ENCODE data around the gene RITA1.
"Not testable (repeated sequence)": the region's sequence is repeated elsewhere in the genome, so short reads cannot be mapped to it uniquely, and the experiment has no call there.

RITA1 gene, protein sequence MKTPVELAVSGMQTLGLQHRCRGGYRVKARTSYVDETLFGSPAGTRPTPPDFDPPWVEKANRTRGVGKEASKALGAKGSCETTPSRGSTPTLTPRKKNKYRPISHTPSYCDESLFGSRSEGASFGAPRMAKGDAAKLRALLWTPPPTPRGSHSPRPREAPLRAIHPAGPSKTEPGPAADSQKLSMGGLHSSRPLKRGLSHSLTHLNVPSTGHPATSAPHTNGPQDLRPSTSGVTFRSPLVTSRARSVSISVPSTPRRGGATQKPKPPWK

DNA sequence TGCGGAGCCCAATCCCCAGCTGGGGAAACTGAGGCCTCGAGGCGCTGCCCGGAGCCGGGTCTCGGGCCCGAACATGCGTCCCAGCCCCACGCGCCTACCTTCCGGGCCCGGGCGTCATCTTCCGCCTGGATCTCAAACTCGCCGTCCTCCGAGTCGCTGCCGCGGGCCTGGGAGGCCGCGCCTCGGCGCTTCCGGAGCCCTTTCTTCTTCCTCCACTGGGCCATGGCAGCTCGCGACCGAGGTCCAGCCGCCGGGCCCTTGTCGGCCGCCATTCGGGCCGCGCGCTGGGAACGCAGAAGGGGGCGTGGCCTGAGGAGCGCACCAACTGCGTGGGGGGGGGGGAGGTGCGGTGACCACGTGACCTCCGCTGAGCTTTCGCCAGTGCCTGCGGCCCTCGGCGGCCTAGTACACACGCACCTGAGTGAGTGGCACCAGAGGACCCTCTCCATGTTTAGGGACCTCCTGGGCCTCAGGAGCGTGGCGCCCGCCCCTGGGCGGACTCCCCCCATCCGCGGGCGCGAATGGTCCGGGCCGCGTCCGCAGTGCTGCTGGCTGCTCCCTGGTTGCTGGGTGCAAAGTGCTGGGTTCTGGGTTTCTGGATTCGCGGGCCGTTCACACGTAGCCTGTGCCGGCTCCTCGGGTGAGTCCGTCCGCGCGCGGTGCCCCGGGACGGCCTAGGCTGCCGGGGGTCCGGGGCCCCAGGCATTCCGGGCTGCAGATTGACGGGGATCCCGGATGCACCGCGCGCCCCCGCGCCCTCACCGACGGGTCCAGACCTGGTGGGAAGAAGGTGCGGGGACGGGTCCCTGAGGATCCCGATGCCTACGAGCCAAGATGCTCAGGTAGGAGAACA, at the start of gene RITA1, which contains the start of gene DDX54:
TSS of gene RITA1 (plus strand) at position 542 of the 853 bp plus-strand sequence. CDS start 1,026 bp downstream, outside the sequence.
TSS of gene DDX54 (minus strand) at position 299 of the 853 bp plus-strand sequence. CDS start at position 272, 27 bp downstream.
- DNase-seq: peak; percentile 61 to 94 (median 84)

DNA sequence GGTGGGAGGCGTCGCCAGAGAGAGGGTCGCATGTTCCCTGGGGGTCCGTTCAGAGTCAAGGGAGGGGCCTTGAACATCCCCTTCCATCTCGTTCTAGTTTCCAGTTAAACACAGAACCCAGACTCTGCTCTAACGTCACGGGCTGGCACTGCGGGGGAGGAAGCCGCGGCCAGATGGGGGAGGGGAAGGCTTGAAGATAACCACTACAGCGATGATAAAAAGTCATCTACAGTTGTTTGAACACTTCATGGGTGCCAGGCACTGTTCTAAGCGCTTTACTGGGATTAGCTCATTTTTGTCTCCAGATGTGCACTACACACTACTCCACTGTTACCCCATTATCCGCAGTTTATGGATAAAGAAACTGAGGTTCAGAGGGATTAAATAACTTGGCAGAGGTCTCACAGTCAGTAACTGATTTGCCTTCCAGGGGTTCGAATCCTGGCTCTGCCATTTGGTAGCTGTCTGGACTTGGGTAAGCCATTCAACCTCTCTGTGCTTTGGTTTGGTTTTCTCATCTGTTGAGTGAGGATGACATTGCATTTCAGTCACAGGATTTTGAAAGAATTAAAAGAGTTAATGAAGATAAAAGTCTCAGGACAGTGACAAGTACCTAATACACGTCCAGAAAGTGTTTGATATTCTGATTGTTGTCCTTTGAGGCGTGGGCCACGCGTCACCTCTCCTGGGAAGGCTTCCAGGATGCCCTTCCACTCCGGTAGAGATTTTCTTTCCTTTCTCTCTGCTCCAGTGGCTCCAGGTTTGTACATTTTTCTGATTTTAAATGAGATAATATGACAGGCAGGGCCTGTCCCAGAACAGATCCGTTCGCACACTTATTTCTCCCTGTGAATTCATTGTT, 49.2 kb upstream of the RITA1 start:
- DNase-seq: peak in 7 of 14 donors; percentile 11 to 70 (median 41)

DNA sequence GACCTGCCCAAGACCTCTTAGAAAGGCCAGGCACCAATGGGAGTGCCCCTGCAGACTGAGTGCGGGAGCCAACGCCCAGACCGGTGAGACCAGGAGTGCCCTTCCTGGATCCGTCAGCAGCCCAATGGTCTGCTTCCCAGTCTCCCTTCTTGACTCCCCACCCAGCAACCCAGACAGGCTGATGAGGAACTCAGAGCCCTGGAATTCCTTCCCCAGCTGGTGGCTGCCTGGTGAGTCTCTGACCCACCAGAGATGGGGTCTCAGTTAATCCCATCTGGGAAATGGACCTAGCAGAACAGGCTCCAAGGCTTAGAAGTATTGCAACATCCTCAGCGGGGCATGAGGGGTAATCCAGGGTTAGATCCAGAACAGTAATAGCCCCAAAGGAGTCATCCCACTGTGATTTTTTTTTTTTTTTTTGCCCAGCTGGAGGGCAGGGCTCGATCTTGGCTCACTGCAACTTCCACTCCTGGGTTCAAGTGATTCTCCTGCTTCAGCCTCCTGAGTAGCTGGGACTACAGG, 48.5 kb upstream of the RITA1 start:
- no peak for DNase-seq

DNA sequence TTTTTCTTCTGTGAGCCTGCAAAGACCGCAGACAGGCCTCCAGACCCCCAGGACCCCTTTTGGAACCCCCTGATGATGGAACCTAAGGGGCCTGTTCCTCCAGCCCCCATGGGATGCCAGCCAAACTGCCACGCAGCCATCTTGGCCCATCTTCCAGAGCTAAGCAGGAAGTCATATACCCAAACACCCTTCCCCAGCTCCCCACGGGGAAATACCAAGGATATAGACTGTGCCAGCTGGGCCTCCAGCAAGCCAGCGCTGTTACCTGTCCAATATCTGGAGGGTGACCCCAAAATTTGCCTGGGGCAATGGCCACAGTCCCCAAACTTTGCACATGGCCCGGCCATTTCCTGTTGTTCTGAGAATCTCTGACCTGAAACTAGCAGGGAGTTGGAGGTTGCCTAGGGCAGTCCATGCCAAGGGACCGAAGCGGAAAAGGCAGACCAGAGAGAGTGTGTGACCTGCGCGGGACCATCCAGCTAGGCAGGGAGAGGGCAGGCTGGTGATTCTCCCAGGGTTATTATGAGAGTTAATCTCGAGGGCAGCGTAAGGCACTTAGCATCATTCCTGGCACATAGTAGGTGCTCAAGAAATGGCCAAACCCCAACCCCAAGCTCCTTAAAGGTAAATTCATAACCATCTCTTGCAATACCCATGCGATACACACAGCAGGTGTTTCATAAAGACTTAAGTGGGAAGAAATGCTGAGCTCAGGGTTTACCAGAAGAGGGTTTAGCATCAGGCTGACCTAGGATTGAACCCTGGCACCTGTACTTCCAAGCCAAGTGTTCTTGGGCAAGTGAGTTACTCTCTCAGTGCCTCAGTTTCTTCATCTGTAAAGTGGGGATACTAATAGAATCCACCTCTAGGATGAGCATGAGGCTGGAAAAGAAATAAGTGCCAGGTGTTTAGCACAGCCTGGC, 47.4 kb upstream of the RITA1 start:
- no peak for DNase-seq

DNA sequence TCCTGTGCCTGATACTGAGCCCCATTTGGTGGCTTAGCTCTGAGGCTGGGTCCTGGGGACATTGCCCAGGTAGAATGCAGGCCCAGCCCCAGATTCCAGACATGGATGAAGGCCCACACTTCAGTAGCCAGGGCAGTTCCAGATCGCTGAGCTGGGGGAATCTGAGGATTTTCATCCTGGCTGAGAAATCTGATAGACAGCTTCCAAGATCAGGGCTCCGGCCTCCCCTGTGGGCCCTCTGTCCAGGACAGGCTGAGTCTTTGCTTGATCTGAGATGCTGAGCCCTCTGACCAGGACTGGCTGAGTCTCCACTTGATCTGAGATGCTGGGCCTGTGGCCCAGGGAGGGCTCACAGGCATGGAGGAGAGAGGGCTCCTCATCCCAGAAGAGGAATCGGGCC, 46.7 kb upstream of the RITA1 start:
- DNase-seq: no peak

DNA sequence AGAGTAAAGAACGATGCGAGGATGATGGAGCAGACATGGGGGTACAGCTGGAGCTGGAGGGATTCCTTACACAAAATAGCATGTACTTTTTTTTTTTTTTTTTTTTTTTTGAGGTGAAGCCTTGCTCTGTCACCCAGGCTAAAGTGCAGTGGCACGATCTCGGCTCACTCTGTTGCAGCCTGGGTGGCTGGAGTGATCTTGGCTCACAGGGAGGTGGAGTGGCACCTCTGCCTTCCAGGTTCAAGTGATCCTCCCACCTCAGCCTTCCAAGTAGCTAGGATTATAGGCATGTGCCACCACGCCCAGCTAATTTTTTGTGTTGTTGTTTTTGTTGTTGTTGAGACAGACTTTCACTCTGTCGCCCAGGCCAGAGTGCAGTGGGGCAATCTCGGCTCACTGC, 44.8 kb upstream of the RITA1 start:
- DNase-seq: no peak

DNA sequence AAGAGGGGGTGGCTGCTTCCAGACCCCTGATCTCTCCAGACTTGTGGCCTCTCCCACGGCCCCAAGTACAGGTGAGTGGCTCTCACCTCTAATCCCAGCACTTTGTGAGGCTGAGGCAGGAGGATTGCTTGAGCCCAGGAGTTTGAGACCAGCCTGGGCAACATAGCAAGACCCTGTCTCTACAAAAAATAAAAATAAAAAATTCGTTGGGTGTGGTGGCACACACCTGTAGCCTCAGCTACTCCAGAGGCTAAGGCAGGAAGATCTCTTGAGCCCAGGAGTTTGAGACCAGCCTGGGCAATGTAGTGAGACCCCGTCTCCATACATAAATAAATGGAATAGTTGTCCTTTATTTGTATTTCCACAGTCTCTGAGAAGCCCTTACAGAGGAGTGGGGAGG, 43.8 kb upstream of the RITA1 start:
- not testable (repeated sequence) for DNase-seq

DNA sequence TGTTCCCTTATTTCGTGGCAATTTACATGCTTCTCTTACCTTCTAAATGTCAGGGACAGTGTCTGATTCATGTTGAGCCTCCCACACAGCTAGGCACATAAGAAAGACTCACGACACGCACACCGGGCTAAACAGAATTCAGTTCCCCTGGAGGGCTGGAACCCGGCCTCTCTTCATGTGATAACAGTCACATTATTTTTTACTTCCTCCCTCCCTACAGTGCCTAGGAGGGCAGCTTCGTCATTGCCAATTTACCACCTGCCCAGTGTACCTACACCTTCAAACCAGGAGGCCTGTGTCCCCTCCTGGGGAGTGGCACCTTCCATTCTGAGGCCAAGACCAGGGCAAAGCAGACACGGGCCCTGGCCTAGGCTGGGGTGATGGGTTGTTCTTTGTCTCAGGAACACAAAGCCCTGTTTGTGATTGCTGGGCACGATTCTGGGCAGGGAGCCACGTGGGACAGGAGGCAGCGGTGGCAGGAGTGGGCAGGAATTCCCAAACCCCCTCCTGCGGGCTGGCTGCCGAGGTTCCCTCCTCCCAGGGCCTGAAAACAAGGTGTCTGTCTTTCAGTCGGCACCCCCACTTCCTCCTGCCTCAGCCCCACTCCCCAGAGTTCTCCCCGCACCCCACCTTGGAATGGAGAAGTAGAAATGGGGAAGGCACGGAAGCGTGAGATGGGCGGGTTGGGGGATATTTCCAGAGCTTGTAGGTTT, 43.2 kb upstream of the RITA1 start:
- DNase-seq: peak in 13 of 14 donors; percentile 41 to 86 (median 78)

DNA sequence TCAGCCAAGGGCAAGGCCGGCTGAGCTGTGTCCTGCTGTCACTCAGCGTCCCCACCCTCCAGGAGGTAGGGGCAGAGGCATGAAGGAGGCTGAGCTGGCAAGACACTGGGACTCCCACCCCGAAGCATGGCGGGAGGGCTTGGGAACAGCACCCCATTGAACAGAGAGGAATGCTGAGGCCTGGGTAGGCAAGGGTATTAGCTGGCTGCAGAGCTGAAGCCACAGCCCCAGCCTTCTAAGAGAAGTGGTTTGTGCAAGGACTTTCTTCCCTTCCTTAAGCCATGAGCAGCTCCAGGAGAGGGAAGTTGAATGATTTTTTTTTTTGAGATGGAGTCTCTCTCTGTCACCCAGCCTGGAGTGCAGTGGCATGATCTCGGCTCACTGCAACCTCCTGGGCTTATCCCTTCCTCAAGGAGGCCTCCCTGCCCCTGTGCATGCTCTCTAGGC, 42.6 kb upstream of the RITA1 start:
- DNase-seq: no peak

DNA sequence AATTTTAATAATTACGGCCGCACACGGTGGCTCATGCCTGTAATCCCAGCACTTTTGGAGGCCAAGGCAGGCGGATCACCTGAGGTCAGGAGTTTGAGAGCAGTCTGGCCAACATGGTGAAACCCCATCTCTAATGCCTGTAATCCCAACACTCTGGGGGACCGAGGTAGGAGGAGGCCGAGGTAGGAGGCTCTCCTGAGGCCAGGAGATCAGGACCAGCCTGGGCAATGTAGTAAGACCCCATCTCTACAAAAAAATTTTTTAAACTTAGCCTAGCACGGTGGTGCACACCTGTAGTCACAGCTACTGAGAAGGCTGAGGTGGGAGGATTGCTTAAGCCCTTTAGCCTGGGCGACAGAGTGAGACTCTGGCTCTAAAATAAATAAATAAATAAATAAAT, 41.6 kb upstream of the RITA1 start:
- DNase-seq: no peak

DNA sequence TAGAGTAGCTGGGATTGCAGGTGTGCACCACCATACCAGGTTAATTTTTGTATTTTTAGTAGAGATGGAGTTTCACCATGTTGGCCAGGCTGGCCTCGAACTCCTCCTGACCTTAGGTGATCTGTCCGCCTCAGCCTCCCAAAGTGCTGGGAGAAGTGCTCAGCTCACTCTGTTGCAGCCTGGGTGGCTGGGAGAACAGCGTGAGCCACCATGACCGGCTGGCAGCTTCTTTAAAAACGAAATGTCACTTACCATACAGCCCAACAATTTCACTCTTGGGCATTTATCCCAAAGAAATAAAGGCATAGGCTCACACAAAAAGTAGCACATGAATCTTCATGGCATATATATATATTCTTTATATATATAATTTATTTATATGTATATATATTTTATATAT, 40.7 kb upstream of the RITA1 start:
- no peak for DNase-seq

DNA sequence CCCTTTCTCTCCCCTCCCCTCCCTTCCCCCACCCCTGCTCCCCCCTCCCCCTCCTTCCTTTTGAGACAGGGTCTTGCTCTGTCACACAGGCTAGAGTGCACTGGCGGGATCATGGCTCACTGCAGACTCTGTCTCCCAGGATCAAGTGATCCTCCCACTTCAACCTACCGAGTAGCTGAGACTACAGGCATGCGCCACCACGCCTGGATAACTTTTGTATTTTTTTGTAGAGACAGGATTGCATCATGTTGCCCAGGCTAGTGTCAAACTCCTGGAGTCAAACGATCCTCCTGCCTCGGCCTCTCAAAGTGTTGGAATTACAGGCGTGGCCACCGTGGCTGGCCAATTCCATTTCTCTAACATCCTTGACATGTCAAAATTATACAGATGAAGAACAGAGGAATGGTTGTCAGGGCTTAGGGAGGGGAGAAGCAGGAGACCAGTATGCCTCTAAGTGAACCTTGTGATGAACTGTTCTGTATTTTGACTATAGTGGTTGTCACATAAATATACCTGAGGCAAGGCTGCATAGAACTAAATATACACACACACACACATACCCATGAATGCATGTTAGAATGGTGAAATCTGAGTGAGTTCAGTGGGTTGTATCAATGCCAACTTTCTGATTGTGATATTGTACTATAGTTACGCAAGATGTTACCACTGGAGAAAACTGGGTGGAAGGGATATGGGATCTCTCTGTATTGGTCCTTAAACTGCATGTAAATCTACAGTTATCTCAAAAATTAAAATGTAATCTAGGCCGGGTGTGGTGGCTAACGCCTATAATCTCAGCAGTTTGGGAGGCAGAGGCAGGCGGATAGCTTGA, 39.6 kb upstream of the RITA1 start:
- DNase-seq: no peak

DNA sequence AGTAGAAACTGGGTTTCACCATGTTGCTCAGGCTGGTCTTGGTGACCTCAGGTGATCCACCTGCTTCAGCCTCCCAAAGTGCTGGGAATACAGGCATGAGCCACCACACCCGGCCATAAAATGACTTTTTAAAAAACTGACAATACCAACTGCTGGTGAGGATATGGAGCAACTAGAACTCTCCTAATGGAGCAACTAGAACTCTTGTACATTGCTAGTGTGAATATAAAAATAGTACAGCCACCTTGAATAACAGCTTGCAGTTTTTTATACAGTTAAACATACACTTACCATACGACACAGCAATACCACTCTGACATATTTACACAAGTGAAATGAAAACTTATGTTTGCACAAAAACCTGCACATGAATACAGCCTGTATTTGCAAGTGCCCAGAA, 38.5 kb upstream of the RITA1 start:
- DNase-seq: no peak

DNA sequence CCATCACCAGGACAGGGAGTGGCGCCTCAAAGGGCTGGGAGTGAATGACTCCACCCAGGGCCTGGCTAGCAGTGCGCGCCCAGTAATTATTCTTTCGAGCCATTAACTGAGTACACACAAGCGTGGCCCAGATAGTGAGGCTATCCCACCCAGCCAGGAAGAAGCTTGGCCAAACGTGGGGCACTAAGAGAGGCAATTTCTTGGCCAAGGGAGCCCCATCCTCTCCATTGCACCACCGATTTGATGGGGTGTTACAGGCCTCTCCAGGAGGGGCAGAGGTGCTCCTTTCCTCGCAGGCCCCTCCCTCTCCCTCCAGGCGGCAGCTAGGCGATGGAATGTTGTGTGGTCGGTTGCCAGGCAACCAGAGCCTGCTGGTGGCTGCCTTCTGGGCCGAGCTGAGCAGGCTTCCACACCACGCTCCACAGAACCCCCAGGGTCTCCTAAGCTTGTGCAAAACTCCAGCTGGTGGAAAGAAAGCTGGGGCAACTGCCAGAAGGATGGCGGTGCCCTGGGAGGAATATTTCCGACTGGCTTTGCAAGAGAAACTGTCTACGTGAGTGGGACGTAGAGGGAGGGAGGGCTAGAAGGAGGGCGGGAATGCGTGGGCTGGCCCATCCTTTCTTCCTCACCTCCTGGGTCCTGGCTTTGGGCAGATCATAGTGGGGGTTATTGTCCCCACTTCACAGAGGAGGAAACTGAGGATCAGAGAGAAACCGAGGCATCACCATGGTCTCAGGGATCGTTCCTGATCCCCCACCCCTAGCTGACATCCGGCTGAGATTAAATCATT, 36.0 kb upstream of the RITA1 start, which contains the start of gene CFAP73:
TSS of gene CFAP73 (plus strand) at position 364 of the 790 bp plus-strand sequence. CDS start at position 498, 134 bp downstream.
- peak in 4 of 14 donors; percentile 17 to 56 (median 18) for DNase-seq

DNA sequence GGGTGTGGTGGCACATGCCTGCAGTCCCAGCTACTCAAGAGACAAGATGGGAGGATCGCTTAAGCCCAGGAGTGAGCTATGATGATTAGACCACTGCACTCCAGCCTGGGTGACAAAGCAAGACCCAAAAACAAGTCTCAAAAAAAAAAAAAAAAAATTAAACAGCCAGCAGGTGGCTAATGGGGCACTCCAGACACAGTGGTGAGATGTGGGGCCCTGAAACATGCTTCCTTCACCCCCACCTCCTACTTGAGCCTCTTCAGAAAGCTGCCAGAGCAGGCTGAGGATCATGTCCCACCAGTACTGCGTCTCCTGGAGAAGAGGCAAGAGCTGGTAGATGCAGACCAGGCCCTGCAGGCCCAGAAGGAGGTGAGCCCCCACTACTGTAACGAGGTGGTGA, 33.9 kb upstream of the RITA1 start:
- no peak for DNase-seq

DNA sequence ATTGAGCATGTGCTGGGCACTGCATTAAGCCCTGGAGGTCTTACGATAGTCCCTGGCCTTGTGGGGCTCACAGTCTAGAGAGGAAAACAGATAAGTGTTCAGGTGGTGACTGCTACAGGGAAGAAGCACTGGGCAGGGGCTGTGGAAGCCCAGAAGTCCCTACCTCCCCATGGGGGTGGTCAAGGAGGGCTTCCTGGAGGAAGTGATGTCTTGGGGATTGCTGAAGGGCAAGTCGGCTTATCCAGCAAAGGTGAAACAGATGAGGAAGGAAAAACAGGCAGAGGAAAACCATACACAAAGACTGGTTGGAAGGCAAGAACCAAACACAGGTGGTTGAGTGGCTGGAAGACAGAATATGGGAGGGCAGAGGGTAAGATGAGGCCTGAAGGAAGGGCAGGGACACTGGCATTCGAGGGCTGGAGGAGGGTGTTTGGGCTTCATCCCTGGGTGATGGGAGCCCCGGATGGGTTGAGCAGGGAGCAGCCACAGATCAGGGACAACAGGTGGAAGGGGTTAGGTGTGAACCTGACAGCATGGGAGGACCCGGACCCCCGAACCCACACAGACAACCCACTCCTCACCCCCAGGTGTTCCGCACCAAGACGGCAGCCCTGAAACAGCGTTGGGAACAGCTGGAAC, 33.2 kb upstream of the RITA1 start:
- no peak for DNase-seq

DNA sequence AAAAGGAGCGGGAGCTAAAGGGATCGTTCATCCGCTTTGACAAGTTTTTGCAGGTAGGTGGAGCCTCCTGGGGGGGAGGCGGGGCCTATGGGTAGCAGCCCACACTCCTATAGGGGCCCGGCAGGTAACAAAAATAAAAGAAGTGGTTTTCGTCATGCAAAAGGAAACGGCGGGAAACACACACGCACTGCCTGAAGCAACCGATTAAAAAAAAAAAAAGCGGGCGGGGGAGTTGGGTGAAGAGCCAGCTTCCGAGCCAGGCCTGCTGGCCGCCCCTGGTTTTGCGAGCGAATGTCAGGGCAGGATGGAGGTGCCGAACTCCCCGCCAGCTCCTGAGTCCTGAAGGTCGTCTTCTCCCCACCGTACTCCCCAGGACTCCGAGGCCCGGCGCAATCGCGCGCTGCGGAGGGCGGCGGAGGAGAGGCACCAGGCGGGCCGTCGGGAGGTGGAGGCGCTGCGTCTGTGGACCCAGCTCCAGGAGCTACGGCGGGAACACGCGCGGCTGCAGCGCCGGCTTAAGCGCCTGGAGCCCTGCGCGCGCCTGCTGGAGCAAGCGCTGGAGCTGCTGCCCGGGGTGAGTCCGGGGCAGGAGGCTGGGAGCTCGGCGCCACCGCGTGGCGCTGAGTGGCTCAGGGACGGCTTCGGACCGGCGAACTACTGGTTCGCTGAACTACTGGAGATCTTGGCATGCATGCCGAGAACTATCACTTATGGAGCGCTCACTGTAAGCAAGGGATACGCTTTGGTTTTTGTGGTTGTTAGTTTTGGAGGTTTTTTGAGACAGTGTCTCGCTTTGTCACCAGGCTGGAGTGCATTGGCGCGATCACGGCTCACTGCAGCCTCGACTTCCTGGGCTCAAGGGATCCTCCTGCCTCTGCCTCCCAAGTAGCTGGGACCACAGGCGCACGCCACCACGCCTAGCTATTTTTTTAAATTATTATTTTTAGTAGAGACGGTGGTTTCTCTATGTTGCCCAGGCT, 32.4 kb upstream of the RITA1 start:
- peak in 12 of 14 donors; percentile 9 to 73 (median 36) for DNase-seq

Data from C1 segment of cervical spinal cord (tissue), 14 donors.